Stimulated activated CD8-positive, alpha-beta memory T cell treated with anti-CD3 and anti-CD28 coated beads, Interleukin-7, amount 100 ng/mL, for 1 hour (primary cell): ENCODE data around the gene TNRC6C.

ENCODE experiments used
- DNase-seq, 2 donors: peaks; one replicate each; pipeline ENCODE4 v3.0.0-alpha.2; 2020; ENCODE audit warnings: low read depth in 2 of 2

The TNRC6C gene, protein sequence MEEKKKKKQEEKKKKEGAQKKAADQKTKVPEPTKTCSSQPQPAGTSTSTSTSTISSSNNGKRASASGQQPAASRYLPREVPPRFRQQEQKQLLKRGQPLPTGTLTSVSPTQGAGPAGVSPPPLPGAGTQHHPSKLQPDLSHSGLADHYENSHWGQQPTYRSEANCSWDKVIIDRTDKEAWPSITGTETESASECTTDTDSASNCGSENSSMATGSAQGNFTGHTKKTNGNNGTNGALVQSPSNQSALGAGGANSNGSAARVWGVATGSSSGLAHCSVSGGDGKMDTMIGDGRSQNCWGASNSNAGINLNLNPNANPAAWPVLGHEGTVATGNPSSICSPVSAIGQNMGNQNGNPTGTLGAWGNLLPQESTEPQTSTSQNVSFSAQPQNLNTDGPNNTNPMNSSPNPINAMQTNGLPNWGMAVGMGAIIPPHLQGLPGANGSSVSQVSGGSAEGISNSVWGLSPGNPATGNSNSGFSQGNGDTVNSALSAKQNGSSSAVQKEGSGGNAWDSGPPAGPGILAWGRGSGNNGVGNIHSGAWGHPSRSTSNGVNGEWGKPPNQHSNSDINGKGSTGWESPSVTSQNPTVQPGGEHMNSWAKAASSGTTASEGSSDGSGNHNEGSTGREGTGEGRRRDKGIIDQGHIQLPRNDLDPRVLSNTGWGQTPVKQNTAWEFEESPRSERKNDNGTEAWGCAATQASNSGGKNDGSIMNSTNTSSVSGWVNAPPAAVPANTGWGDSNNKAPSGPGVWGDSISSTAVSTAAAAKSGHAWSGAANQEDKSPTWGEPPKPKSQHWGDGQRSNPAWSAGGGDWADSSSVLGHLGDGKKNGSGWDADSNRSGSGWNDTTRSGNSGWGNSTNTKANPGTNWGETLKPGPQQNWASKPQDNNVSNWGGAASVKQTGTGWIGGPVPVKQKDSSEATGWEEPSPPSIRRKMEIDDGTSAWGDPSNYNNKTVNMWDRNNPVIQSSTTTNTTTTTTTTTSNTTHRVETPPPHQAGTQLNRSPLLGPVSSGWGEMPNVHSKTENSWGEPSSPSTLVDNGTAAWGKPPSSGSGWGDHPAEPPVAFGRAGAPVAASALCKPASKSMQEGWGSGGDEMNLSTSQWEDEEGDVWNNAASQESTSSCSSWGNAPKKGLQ (N-terminal part only)

DNA sequence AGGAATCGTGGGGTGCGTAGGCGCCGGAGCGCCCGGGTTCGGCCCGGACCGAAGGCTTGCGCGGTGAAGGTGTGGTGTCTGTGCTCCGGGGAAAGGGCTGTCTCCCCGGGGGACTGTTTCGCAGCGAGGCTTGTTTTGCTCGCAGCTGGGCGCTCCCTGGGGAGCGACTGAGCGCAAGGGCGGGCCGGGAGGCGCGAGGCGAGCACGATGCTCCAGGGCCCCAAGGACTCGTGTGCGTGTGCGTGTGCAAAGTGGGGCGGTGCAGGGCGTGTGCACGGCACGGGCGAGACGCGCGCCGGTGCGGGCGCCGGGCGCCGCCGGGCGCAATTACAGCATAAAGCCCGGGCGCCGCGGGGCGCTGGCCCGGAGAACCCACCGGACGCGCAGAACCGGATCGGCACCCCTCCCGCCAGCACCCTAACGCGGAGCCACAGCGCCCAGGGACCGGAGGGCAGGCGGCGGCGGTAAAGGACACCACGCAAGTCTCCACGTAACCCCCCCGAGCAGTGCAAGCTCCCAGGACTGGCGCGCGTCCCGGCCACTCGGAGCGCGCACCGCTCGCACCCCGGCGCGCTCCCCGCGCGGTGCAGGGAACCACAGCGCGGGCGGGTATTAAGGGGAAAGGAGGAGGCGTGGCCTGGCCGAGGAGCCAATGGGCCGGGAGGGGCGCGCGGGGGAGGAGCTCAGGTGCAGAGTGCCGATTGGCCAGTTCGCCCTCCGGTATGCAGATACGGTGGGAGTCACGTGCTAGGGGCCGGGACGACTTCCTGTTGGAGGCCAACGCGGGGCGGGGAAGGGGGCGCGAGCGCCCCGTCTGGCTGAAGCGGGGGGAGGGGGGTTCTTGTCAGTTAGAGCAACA lies at the start of gene TNRC6C:
TSS of gene TNRC6C (plus strand) at position 847 of the 859 bp plus-strand sequence. CDS start 45,504 bp downstream, outside the sequence.
- peak; percentile 99 for DNase-seq

DNA sequence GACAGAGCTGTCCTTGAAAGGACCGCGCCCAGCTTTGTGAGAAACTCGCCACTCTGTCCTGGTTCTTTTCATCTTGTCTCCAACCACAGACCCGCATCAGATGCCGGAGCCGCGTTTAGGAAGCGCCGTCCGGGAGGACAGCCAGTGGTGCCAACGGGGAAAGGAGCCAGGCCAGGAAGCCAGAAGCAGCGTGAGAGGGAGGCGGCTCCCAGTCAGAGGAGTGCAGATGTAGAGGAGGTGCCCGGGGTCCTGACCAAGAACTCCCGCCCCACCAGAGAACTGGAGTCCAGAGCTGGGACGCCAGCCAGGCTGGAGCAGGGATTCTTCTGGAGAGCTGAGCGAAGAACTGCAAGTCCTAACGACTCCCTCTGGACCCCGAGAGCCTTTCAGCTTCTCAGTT lies 49.3 kb upstream of the TNRC6C start:
- DNase-seq: no peak

DNA sequence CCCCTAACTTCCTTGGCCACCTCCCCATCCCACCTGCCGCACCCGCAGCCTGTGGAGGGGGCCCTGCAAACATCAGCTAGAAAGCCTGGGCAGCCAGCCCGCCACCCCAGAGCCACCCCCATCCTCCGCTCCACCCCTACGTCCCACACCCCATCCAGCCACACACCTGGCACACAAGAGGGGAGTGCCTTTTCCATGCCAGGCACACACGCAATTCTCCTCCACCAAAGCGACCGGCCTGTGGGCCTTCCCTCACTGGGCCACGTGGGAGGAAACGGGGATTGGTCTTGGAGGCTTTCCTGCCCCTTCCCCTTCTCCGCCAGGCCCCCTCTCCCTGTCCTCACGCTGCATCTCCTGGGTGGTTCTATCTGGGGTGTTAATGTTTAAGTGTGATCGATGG lies 48.7 kb upstream of the TNRC6C start:
- no peak for DNase-seq

DNA sequence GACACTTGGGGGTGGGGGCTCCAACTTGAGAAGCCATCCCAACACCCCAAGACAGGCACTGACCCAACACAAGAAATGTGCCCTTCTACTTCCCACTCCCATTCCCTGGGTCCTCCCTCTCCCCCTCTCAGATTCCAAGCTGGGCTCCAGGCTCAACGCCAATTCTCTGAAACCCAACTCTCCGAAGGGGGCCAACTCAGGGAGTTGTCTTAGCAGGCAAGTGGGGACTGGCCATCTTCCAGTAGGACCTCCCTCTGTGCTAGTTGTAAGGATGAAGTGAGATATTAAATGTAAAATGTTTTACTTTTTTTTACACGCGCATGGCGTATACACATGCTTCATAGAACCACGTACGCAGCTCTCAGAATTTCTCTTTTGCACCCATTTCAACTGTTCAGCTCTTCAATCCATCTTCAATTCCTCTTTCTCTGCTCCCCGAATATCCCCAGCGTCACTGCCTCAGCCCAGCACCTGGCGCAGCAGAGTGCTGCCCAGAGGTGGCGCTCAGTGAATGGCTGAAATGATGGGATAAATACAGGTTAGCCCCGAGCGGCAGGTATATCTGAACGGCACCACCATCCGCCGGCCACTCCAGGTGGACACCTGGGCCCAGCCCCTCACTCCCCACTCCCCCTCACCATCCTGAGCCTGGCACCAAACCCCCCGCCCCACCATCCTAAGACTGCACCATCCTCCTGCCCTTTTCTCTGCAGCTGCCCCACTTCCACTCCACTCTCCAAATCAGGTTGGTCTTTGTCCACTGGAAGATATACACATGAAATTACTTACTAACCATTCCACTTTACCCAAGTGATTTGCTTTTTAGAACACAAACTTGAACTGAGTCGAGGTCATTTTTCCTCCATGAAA lies 43.9 kb upstream of the TNRC6C start:
- DNase-seq: no peak

DNA sequence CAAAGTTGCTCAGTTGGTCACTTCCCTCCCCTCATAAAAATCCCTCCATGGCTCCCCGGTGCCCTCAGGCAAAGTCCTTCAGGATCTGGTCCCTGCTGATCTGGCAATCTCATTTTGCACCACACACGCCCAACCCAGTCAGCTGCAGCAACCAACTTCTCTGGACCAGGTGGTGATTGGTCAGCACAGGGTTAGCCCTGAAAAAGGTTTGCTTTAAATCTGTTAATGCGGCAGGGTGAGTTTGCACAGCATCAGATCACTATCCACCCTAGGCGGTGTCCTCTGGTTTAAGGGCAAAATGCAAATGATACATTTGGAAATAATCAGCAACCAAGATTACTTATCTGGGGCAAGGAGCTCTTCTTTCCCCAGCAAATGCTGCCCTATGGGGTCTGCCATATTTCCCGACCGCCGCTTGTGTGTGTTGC lies 42.9 kb upstream of the TNRC6C start:
- DNase-seq: no peak

DNA sequence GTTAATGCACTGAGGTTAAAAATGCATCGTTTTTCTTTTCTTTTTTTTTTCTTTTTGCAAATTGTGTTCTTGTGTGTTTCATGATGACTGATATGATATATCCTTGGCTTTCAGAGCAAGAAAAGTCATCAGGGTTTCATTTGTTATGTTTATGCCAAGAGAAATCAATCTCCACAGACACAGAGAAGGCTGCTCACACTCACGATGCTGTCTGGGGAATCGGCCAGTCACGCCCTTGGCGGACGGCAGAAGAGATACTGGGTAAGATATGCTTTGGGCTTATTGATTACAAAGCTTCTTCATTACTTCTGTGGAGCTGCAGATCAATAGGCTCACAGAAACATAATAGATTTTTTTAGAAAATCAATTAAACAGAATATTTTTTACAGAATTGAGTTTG lies 42.2 kb upstream of the TNRC6C start:
- no peak for DNase-seq

DNA sequence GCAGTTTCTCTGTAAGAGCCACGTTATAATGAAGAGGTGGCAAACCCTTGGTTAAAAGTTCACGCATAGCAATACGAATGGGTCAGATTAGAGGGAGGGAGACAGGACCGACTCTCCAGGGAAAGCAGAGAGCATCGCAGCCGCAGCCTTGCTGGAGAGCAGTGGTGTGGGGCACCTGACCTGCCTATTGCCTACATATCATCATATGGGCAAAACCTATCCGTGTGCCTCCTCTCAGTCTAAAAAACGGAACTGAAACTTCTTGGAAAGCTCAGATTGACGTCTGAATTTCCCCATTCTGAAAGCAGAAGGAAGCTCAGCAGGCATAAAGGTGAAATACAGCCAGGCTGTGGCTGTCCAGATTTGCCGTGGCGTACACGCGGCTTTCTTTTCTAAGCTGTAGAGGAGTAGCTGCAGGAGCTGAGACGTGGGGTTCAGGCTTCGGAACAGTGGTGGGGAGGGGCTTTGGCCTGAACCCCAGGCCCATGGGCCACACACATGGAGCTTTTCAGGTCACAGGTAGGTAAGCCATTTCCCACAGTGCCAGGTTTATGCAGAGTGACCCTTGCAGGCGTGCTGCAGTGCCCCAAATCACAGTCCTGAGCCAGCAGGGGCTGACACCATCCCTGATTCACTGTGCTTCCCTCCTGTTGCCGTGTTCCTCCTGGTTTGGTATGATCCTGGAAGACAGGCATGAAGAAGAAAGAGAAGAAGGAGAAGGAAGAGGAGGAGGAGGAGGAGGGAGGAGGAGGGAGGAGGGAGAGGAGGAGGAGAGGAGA lies 41.6 kb upstream of the TNRC6C start:
- no peak for DNase-seq

DNA sequence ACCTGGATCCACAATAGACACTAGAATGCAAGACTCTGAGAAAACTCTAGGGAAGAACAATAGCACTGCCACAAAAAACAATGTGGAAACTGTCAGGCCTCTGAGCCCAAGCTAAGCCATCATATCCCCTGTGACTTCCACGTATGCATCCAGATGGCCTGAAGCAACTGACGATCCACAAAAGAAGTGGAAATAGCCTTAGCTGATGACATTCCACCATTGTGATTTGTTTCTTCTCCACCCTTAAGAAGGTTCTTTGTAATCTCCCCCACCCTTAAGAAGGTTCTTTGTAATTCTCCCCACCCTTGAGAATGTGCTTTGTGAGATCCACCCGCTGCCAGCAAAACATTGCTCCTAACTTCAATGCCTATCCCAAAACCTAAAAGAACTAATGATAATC lies 39.2 kb upstream of the TNRC6C start:
- no peak for DNase-seq

DNA sequence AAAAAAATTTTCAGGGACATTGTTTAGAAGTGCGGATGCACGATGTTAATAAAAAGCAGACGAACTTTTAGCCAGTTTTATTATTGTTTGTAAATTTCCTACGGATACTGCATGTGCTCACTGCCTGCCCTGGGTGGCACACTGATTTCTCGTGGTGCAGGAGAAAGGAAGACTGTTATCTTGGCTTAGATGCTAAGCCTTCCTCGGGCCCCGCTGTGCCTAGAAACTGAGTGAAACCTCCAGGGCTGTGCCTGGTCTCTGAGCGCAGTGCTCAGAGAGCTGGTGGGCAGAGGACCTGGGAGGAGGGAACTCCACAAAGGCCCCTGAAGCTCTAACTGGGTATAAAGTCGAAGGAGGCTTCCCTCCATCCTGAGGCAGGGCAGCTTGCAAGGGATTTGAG lies 35.4 kb upstream of the TNRC6C start:
- DNase-seq: no peak

DNA sequence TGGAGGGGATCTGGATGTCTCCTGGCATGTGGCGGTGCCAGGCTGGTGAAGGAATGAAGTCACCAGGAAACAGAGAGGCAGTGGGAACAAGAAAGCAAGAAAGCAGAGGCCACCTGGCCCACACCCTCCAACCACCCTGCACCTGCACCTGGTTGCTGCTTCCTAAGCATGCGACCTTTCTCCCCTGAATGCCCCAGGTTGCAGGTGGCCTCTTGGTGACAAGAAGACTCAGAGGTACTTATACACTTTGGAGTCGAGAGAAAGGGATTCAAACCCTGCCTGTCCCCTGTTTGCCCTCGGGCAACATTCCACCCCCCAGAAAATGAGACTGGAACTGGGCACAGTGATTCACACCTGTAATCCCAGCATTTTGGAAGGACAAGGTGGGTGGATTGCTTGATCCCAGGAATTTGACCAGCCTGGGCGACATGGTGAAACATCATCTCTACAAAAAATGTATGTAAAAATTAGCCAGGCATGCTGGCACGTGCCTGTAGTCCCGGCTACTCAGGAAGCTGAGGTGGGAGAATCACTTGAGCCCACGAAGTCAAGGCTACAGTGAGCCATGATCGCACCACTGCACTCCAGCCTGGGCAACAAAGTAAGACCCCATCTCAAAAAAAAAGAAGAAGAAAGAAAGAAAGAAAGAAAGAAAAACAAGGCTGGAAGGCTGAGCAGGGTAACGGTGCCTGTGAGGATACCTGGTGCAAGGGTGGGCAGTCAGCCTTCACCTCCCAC lies 34.6 kb upstream of the TNRC6C start:
- no peak for DNase-seq

DNA sequence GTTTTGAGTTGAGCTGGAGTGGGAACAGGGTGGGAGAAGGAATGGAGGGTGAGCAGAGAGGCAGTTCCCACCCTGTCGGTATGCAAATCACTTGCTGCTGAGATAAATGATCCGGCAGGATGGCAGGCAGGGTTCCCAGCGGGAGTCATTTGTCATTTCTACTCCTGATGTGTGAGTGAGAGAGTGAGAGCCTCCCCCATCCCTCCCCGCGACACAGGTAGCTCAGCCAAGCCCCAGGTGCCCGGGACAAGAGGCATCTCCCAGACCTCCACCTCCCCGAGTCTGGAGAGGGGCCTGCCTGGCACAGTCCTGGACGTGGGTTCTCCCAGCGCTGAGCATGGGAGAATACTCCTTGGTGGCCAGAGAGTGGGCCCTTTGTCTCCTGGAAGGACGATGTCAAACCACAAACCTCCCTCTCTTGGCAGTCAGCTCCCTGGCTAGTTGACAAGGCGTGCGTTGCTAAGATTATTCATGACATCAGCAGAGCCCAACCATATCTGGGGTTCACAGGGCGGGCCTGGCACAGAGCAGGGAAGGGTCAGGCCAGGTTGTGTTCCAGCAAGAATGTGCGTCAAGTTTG lies 33.7 kb upstream of the TNRC6C start:
- no peak for DNase-seq

DNA sequence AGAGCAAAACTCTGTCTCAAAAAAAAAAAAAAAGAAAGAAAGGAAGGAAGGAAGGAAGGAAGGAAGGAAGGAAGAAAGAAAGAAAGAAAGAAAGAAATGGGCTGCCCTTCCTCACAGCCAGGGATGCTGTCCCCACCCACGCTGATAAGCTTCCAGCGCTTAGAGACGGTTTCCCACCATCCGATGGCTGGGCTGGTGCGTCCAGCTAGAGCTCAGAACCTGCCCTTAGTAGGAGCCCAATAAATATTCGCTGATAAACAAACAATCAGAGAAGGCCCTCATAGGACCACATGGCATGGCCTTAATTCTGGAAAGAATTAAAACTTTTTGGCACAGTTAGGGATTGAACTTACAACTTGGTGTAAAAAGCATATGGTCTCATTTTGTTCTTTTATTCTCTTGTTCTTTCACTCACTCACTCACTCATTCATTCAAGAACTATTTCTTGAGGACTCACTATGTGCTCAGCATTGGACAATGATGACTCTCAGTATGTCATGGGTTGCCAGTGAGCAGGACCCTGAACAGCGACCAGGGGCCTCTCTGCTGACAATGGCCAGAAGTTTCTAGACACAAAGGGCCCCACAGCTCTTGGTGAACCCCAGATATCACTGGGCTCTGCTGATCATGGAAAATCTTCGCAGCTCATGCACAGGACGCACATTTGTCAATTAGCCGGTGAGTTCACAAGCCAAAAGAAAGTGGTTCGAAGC lies 32.5 kb upstream of the TNRC6C start:
- no peak for DNase-seq

DNA sequence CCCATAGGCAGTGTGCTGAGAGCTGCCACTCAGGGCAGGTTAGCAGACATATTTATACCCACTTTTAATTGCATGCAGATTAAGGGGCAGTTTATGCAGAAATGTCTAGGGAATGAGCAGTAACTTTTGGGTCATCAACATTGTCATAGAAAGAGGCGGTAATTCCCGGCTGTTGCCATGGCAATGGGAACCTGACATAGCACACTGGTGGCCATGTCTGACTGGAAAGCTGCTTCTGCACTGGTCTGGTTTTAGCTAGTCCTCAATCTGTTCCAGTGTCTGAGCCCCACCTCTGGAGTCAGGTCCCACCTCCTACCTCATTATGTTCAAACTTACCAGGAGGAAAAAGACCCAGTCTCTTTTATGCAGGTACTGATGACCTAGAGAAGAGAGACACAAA lies 31.5 kb upstream of the TNRC6C start:
- DNase-seq: no peak

DNA sequence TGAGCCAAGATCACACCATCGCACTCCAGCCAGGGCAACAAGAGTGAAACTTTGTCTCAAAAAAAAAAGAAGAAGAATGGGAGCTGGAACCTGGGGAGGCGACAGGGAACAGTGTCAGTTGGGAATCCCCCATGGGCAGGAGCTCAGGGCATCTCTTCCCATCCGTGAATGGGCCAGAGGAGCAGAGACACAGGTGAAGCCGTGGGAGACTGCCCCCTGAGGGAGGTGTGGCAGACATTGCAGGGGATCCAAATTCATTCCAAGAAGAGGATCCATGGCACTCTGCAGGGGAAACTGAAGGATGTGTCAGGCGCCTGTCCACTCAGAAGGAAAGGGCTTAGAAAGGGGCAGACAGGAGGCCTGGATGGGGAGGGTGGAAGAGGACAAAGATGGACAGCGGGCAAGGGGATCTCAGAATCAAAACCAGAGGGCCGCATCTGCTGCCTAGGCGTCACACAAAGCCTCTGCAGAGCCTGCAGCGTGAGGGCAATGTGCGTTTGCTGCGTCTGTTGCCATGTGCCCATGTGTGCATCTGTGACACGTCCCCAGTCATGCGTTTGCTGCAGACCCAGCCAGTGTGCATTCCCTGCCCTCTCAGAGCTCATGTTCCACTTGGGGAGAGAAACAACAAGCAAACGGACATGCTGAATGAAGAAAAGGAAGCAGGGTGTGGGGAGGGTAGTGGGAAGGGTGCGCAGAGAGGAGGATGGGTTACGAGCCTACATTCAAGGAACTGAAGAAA lies 30.6 kb upstream of the TNRC6C start:
- no peak for DNase-seq

DNA sequence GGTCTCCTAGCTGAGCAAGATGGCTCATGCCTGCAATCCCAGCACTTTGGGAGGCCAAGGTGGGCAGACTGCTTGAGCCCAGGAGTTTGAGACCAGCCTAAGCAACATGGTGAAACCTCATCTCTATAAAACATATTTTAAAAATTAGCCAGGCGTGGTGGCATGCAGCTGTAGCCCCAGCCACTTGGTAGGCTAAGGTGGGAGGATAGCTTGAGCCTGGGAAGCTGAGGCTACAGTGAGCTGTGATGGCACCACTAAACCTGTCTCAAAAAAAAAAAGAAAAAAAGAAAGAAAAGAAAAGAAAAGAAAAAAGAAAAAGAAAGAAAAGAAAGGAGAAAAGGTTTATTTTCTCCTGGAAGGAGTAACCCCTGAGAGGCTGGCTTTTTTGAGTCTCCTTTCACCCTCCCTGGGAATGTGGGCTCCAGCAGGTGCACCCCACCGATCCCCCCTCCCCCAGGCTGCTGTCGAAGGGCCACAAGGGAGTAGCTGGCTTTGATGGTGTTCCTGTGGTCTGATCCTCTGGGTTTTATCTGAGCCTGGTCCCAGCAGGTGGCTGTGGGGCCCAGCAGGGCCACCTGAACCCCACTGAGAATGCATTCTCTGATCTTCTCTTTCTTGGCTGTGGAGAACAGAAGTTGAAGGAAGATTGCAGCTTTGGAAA lies 29.9 kb upstream of the TNRC6C start:
- DNase-seq: no peak

DNA sequence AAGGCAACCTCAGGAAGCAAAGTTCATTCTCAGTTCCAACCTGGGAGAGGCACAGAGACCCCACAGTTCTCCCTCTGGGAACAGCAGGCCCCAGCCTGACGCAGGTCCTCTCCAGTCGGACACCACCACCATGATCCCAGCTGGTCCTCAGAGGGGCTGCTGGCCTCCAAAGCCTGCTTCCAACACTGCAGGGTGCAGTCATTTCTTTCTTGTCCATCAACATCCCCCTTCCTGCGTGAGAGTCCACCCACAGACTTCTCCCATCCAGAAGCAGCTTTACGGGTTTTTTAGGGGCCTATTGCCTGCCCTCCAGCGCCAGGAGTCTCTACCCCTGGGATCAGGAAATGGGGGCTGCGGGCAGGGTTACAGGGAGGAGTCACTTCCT lies 29.3 kb upstream of the TNRC6C start:
- no peak for DNase-seq
